ENCODE results near the gene YKT6. TPM values are rescaled to one million over a fixed set of nuclear protein-coding genes. Genes with fewer than 3 reads are reported as not detected.

Gene YKT6
- total and polyA plus RNA-seq, 11 donors: 28.5 to 133 (median 46.6) TPM

GRCh38 chr7:44228571-44229350, 28.0 kb downstream of the YKT6 start:
- intact Hi-C loops (cut with DNase I): no loop called here
- DNase-seq (peak in 1 of 5 donors; percentile 38), ATAC-seq (no peak)
- Histone ChIP-seq H3K4me1 (peaks cover 0 to 6% (median 0%) of the 10 kb centered on the region in 12 donors), H3K9me3 (no peaks in the 10 kb centered on the region), H3K27me3 (peaks cover 0 to 14% (median 0%) of the 10 kb centered on the region in 9 donors), H3K36me3 (peaks cover 0 to 3% (median 0%) of the 10 kb centered on the region in 9 donors), H3K27ac (no peak overlapping the region), H3K4me3 (no peak overlapping the region)
- TF ChIP-seq POLR2A (IDR thresholded peaks at IDR 0.05) (no peak), CTCF (IDR thresholded peaks at IDR 0.05) (no peak)
- WGBS, 4 donors: 73 to 83% (median 81%) methylated on average over 23 to 29 of the region's 29 CpGs

- no peaks in the 10 kb centered on the region for H3K9me3 ChIP-seq
- peaks cover 0 to 14% (median 0%) of the 10 kb centered on the region in 9 donors for H3K27me3 ChIP-seq
- H3K4me3 ChIP-seq: no peak overlapping the region
- intact Hi-C loops (cut with DNase I): loop anchor here in 2 of 10 donors (5.0 to 10.0 kb wide), 2 partner anchors 333 to 335 kb away; no protein-coding TSS in a partner anchor
- no peak for TF ChIP-seq CTCF (IDR thresholded peaks at IDR 0.05)
- TF ChIP-seq POLR2A (IDR thresholded peaks at IDR 0.05): no peak
- peaks cover 0 to 6% (median 0%) of the 10 kb centered on the region in 12 donors for H3K4me1 ChIP-seq
- 70 to 84% (median 80%) methylated on average over 6 to 11 of the region's 11 CpGs for WGBS, 4 donors
- no peak for ATAC-seq
- H3K36me3 ChIP-seq: peaks cover 0 to 3% (median 0%) of the 10 kb centered on the region in 9 donors
- H3K27ac ChIP-seq: no peak overlapping the region
- DNase-seq: no peak
Measured at GRCh38 chr7:44229546-44230105, 28.8 kb downstream of the YKT6 start.

GRCh38 chr7:44230286-44230685, 29.5 kb downstream of the YKT6 start:
- no peak for ATAC-seq
- Histone ChIP-seq H3K4me1 (peaks cover 0 to 6% (median 0%) of the 10 kb centered on the region in 12 donors), H3K27ac (no peak overlapping the region), H3K9me3 (no peaks in the 10 kb centered on the region), H3K27me3 (peaks cover 0 to 11% (median 0%) of the 10 kb centered on the region in 9 donors), H3K4me3 (no peak overlapping the region), H3K36me3 (peaks cover 0 to 3% (median 0%) of the 10 kb centered on the region in 9 donors)
- no peak for DNase-seq
- TF ChIP-seq POLR2A (IDR thresholded peaks at IDR 0.05): no peak
- no peak for TF ChIP-seq CTCF (IDR thresholded peaks at IDR 0.05)
- intact Hi-C loops (cut with DNase I): loop anchor here in 2 of 10 donors (5.0 to 10.0 kb wide), 2 partner anchors 332 to 335 kb away; no protein-coding TSS in a partner anchor
- WGBS, 4 donors: 84 to 91% (median 89%) methylated on average over 3 to 7 of the region's 7 CpGs

- H3K4me3 ChIP-seq: no peak overlapping the region
- peaks cover 0 to 6% (median 0%) of the 10 kb centered on the region in 12 donors for H3K4me1 ChIP-seq
- intact Hi-C loops (cut with DNase I): loop anchor here in 2 of 10 donors (5.0 to 10.0 kb wide), 2 partner anchors 331 to 334 kb away; no protein-coding TSS in a partner anchor
- H3K36me3 ChIP-seq: peaks cover 0 to 3% (median 0%) of the 10 kb centered on the region in 9 donors
- peaks cover 0 to 3% (median 0%) of the 10 kb centered on the region in 9 donors for H3K27me3 ChIP-seq
- TF ChIP-seq CTCF (IDR thresholded peaks at IDR 0.05) (peak in 2 of 12 donors; percentile 9 to 35), POLR2A (IDR thresholded peaks at IDR 0.05) (no peak)
- H3K9me3 ChIP-seq: no peaks in the 10 kb centered on the region
- ATAC-seq (peak in 3 of 4 donors; percentile 26 to 52 (median 26)), DNase-seq (no peak)
- H3K27ac ChIP-seq: peak overlapping the region in 1 of 12 donors; percentile 34
- WGBS, 4 donors: 66 to 87% (median 79%) methylated on average over 12 of the region's 12 CpGs
Measured at GRCh38 chr7:44231088-44231487, 30.3 kb downstream of the YKT6 start.
